Endothelial cell of umbilical vein (primary cell): Measurements from ENCODE around the gene NAXE. TPM values are rescaled to one million over a fixed set of nuclear protein-coding genes. Genes with fewer than 3 reads are reported as not detected.

Source experiments
- BruUV-seq: library from RNA; stranded (reverse); fragments of 400-500 nt; replicated peaks from 2 replicates; lab custom pipeline; 2021; lab: Mats Ljungman, UMichigan
- CTCF ChIA-PET: fragments of 300-600, 350-600 bp; sonication (Branson Sonifier 250); formaldehyde crosslinking; loops from one replicate; lab custom pipeline; 2021; ENCODE audit warnings: antibody characterized with exemption, inconsistent platforms; lab: Charles Lee
- POLR2A ChIA-PET: fragments of 300-600, 350-600 bp; sonication (Branson Sonifier 250); formaldehyde crosslinking; loops from one replicate; lab custom pipeline; 2021; ENCODE audit warnings: antibody characterized with exemption, inconsistent platforms; lab: Charles Lee
- DNase-seq: peaks from one replicate; pipeline ENCODE4 v3.0.0-alpha.2; 2011; ENCODE audit warnings: low read depth, low spot score
- FAIRE-seq: peaks from 2 replicates; lab custom pipeline; 2011; peaks lifted over from hg19 to GRCh38; lab: Jason Lieb, UNC
- H2AFZ ChIP-seq: 2 replicates; pipeline ENCODE4 v1.6.0; 2012; ENCODE audit warnings: low read depth, low read length, control low read depth, inconsistent platforms
- H3K27ac ChIP-seq: 2 replicates; pipeline ENCODE4 v1.5.1; 2011; ENCODE audit warnings: low read depth, mild to moderate bottlenecking, control low read depth, low read length, moderate library complexity; ENCODE audit not compliant: insufficient read depth
- H3K27me3 ChIP-seq, 2 experiments: 2 replicates each; pipeline versions ENCODE4 v1.6.0 to v1.6.1; 2011; ENCODE audit warnings: low read length in 2 of 2, mixed read lengths in 1 of 2; ENCODE audit not compliant: control insufficient read depth in 2 of 2, insufficient read depth in 2 of 2
- H3K36me3 ChIP-seq, 2 experiments: 2 replicates in 1 of 2; 3 replicates in 1 of 2; pipeline ENCODE4 v1.5.1; 2011; ENCODE audit warnings: low read length in 2 of 2, mild to moderate bottlenecking in 1 of 2, moderate library complexity in 1 of 2; ENCODE audit not compliant: control insufficient read depth in 2 of 2, insufficient read depth in 2 of 2; ENCODE audit errors: extremely low read depth in 1 of 2
- H3K4me1 ChIP-seq: 3 replicates; pipeline ENCODE4 v1.5.1; 2011; ENCODE audit warnings: mild to moderate bottlenecking, low read length; ENCODE audit not compliant: control insufficient read depth, insufficient read depth; ENCODE audit errors: extremely low read depth
- H3K4me2 ChIP-seq: 2 replicates; pipeline ENCODE4 v1.6.1; 2011; ENCODE audit warnings: low read length, control low read depth, mixed read lengths; ENCODE audit not compliant: insufficient read depth
- H3K4me3 ChIP-seq, 3 experiments: fragments of 200-600 bp in 1 of 3; sonication (generic), shearing (Covaris generic) in 1 of 3; replicated peaks in 1 of 3; 2 replicates each; pipeline ENCODE4 v1.5.1; 2011 to 2016; ENCODE audit warnings: control low read depth in 3 of 3, low read length in 3 of 3, mild to moderate bottlenecking in 2 of 3, inconsistent platforms in 1 of 3, low read depth in 1 of 3, moderate library complexity in 1 of 3; ENCODE audit not compliant: insufficient read depth in 1 of 3
- H3K79me2 ChIP-seq: 2 replicates; pipeline ENCODE4 v1.6.0; 2012; ENCODE audit warnings: low read length, inconsistent platforms; ENCODE audit not compliant: control insufficient read depth, insufficient read depth
- H3K9ac ChIP-seq: replicated peaks from 2 replicates; pipeline ENCODE3; 2011; ENCODE audit warnings: low read length, control low read depth; ENCODE audit not compliant: insufficient read depth; ENCODE audit errors: extremely low read depth
- H3K9me1 ChIP-seq: replicated peaks from 3 replicates; pipeline ENCODE4 v1.6.0; 2011; ENCODE audit warnings: mild to moderate bottlenecking, low read length; ENCODE audit not compliant: control insufficient read depth, insufficient read depth; ENCODE audit errors: extremely low read depth
- H3K9me3 ChIP-seq: replicated peaks from 2 replicates; pipeline ENCODE4 v1.5.1; 2012; ENCODE audit warnings: low read length, inconsistent platforms; ENCODE audit not compliant: control insufficient read depth, insufficient read depth
- H4K20me1 ChIP-seq: replicated peaks from 2 replicates; pipeline ENCODE3; 2011; ENCODE audit warnings: mild to moderate bottlenecking, low read length; ENCODE audit not compliant: control insufficient read depth, insufficient read depth; ENCODE audit errors: extremely low read depth
- EZH2 ChIP-seq: IDR thresholded peaks from 2 replicates; pipeline ENCODE4 v1.6.1; 2012; ENCODE audit warnings: borderline replicate concordance, low read depth, mild to moderate bottlenecking, moderate library complexity, low read length, inconsistent platforms; ENCODE audit not compliant: severe bottlenecking
- FOS ChIP-seq: IDR thresholded peaks from 2 replicates; pipeline ENCODE4 v1.6.1; 2011; ENCODE audit warnings: mild to moderate bottlenecking, low read length, moderate library complexity, borderline replicate concordance; ENCODE audit not compliant: insufficient read depth
- JUN ChIP-seq: IDR thresholded peaks from 2 replicates; pipeline ENCODE4 v1.6.1; 2011; ENCODE audit warnings: borderline replicate concordance, low read depth; ENCODE audit not compliant: insufficient read length, insufficient read depth
- POLR2A ChIP-seq: IDR thresholded peaks from 2 replicates; pipeline ENCODE4 v1.6.1; 2012; ENCODE audit warnings: low read depth, mild to moderate bottlenecking, control low read depth, low read length
- dilution Hi-C: fragments of 300-500 bp; cut with MboI; formaldehyde crosslinking; loops from one replicate; pipeline ENCODE4 v1.15.0; 2019; ENCODE audit warnings: low sequenced_read_pairs; ENCODE audit not compliant: extremely low pct_ligation_motif_present
- intact Hi-C: fragments of 100-400 bp; cut with micrococcal nuclease; formaldehyde crosslinking; loops from one replicate; pipeline ENCODE4 v1.10.0; 2022
- polyA plus RNA-seq, 4 experiments: library from polyadenylated mRNA; depleted of rRNA in 3 of 4; stranded (reverse) in 3 of 4; unstranded in 1 of 4; fragments of >200 nt; gene quantifications; 2 replicates each; pipeline versions ENCODE4 v1.2.1 to v1.2.3, GENCODE V29; 2011 to 2012; ENCODE audit warnings: missing spikeins in 1 of 4
- total RNA-seq: library from RNA; stranded (reverse); gene quantifications from 2 replicates; pipeline ENCODE4 v1.2.3, GENCODE V29; 2021
- TF ChIP-seq, protein P1 (sequence below), 2 donors: IDR thresholded peaks; 1 replicate in 1 of 2; 2 replicates in 1 of 2; pipeline ENCODE4 v1.5.1; 2011; ENCODE audit warnings: low read length in 2 of 2, mild to moderate bottlenecking in 2 of 2, moderate library complexity in 2 of 2, control low read depth in 1 of 2, inconsistent platforms in 1 of 2, low read depth in 1 of 2; ENCODE audit not compliant: insufficient read depth in 1 of 2; ENCODE audit errors: extremely low read depth in 1 of 2

NAXE gene
- total and polyA plus RNA-seq, 2 donors (not counting 3 experiments of a cell fraction or from before 2014, with no cell fraction given): 76.2 to 187 TPM

DNA sequence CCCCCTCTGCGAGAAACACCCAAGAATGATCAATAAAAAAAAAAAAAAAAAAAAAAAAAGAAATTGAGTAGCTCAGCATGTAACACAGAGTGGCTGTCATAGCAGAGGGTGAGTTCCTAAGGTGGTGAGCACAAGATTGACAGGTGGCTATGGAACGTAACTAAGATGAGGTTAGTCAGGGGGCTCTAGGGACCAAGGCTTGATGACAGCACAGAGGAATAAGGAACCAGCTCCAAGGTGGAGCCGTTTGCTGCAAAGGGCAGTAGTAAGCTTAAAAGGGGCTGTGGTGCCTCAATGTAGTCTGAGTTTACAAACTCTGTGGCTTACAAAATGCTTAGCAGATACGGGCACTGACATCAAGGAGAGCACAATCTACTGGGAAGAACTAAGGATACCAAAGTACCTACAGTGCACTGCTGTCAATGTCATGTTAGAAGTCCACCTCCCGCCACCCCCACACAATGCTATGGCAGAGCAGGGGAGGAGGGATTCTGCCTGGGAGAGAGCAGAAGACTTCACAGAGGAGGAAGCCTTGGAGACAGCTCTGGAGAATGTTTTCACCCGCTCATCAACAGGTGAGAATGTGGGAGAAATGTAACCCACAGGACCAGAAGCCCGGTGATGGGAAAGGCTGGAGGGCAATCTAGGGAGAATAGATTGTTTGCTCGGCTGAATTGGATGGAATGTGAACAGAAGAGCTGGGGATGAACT, 32.3 kb upstream of the NAXE start:
- intact Hi-C loops (no loop called here), dilution Hi-C loops (no loop called here)
- no peaks in the 10 kb centered on the region for H3K9me1 ChIP-seq
- ChIA-PET CTCF (interaction anchor here (1.6 kb wide), 1 partner anchor 78 kb away, joined by 5 read pairs; no protein-coding TSS in a partner anchor), POLR2A (no interaction called here)
- DNase-seq (no peak), FAIRE-seq (no peak)
- H4K20me1 ChIP-seq: no peaks in the 10 kb centered on the region
- no peak for TF ChIP-seq FOS
- TF ChIP-seq, protein P1, sequence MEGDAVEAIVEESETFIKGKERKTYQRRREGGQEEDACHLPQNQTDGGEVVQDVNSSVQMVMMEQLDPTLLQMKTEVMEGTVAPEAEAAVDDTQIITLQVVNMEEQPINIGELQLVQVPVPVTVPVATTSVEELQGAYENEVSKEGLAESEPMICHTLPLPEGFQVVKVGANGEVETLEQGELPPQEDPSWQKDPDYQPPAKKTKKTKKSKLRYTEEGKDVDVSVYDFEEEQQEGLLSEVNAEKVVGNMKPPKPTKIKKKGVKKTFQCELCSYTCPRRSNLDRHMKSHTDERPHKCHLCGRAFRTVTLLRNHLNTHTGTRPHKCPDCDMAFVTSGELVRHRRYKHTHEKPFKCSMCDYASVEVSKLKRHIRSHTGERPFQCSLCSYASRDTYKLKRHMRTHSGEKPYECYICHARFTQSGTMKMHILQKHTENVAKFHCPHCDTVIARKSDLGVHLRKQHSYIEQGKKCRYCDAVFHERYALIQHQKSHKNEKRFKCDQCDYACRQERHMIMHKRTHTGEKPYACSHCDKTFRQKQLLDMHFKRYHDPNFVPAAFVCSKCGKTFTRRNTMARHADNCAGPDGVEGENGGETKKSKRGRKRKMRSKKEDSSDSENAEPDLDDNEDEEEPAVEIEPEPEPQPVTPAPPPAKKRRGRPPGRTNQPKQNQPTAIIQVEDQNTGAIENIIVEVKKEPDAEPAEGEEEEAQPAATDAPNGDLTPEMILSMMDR (IDR thresholded peaks at IDR 0.05; ENCODE audit: extremely low read depth in 1 of 2, insufficient read depth in 1 of 2, low read depth in 1 of 2, low read length in 2 of 2): no peak
- no peak for TF ChIP-seq POLR2A
- no peak for TF ChIP-seq JUN
- no TSS peak for BruUV-seq
- H3K4me3 ChIP-seq: no peak overlapping the region
- no peak overlapping the region for H2AFZ ChIP-seq
- H3K9ac ChIP-seq: no peak overlapping the region
- peaks cover 12 to 20% of the 10 kb centered on the region in 2 experiments for H3K36me3 ChIP-seq
- no peaks in the 10 kb centered on the region for H3K9me3 ChIP-seq
- H3K27ac ChIP-seq: no peak overlapping the region
- no peaks in the 10 kb centered on the region for H3K27me3 ChIP-seq
- H3K79me2 ChIP-seq: no peaks in the 10 kb centered on the region
- H3K4me1 ChIP-seq: no peaks in the 10 kb centered on the region
- no peak overlapping the region for H3K4me2 ChIP-seq

DNA sequence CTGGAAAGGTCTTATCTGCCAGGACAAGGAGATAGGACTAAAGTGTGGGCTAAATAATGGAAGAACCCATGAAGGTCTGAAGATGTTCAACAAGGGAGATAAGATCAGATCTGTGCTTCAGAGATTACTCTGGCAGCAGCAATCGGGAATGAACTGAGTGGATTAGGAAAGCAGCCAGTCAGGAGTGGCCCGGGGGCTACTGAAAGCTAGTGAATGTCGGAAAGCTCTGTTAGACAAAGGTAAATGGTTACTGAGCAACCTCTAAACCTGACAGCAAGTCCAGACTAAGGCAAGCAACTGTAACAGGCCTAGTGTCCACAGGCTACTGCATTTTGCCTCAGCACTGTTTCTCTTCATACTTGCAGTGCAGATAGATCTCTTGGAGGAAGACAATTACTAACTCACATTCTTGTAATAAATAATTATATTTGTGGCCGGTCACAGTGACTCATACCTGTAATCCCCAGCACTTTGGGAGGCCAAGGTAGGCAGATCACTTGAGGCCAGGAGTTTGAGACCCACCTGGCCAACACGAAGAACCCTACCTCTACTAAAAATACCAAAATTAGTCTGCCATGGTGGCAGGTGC, 31.7 kb upstream of the NAXE start:
- H2AFZ ChIP-seq: no peak overlapping the region
- no peaks in the 10 kb centered on the region for H3K27me3 ChIP-seq
- no peaks in the 10 kb centered on the region for H3K9me3 ChIP-seq
- no peak overlapping the region for H3K4me3 ChIP-seq
- POLR2A ChIA-PET: no interaction called here
- DNase-seq (no peak), FAIRE-seq (no peak)
- H3K4me2 ChIP-seq: no peak overlapping the region
- dilution Hi-C loops (no loop called here), intact Hi-C loops (loop anchor here (10.0 kb wide), 1 partner anchor 1075 kb away; no protein-coding TSS in a partner anchor)
- no peak overlapping the region for H3K9ac ChIP-seq
- peaks cover 12 to 20% of the 10 kb centered on the region in 2 experiments for H3K36me3 ChIP-seq
- no peaks in the 10 kb centered on the region for H4K20me1 ChIP-seq
- no peaks in the 10 kb centered on the region for H3K4me1 ChIP-seq
- no peaks in the 10 kb centered on the region for H3K9me1 ChIP-seq
- BruUV-seq: no TSS peak
- H3K79me2 ChIP-seq: no peaks in the 10 kb centered on the region
- CTCF ChIA-PET: interaction anchor here (1.6 kb wide), 1 partner anchor 79 kb away, joined by 5 read pairs; no protein-coding TSS in a partner anchor
- no peak overlapping the region for H3K27ac ChIP-seq
- TF ChIP-seq FOS (no peak), EZH2 (no peak)
